GM12878 (cell line): ENCODE results near the gene CCHCR1.

Source experiments
- RFX5 ChIP-seq: IDR thresholded peaks from 2 replicates; pipeline ENCODE4 v1.6.1; 2011; ENCODE audit warnings: low read depth, low read length, improper control_type of control experiment
- YY1 ChIP-seq: IDR thresholded peaks from 2 replicates; pipeline ENCODE4 v1.6.1; 2011; ENCODE audit warnings: low read depth, mild to moderate bottlenecking, low read length

DNA sequence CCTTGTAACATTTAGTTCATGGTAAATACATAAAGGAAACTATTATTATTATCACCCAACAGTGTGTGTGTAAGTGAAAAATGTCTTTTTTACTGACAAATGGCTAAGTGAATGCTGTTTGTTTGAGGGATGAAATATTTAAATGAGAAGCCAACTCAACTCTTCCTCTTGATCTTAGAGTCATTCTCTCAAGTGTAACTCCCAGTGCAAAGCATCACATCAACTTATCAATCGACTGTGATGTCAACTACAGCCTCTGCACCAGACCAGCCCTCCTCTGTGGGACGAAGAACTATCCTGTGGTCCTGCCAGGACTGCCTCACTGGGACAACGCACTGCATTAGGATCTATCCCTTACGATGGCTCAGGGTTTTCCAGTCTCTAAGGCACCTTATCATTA lies 50.5 kb downstream of the CCHCR1 start:
- TF ChIP-seq YY1 (no peak), RFX5 (no peak)
